GM21528 (cell line): Measurements from ENCODE around the gene MPDZ.

Experiments used
- ATAC-seq: cut with Tn5 transposase; IDR thresholded peaks from one replicate; pipeline ENCODE4 v1.9.1; 2021; ENCODE audit warnings: mild to moderate bottlenecking, moderate library complexity; ENCODE audit not compliant: unreplicated experiment, low FRiP score

The MPDZ gene

GRCh38 chr9:13279284-13280141 is at the start of gene MPDZ:
MPDZ (minus strand) TSS chr9:13279692; CDS start chr9:13250315, 29,377 bp downstream.
- no peak for ATAC-seq

GRCh38 chr9:13324988-13325387 is 45.5 kb upstream of the MPDZ start:
- ATAC-seq: no peak

- no peak for ATAC-seq
These were observed 43.5 kb upstream of the MPDZ start for GRCh38 chr9:13322828-13323550.

- no peak for ATAC-seq
These were observed 38.5 kb upstream of the MPDZ start for GRCh38 chr9:13318027-13318426.

- ATAC-seq: no peak
These were observed 17.5 kb upstream of the MPDZ start for GRCh38 chr9:13296972-13297371.

- no peak for ATAC-seq
These were observed 16.1 kb upstream of the MPDZ start for GRCh38 chr9:13295556-13295955.

- no peak for ATAC-seq
These were observed 13.3 kb upstream of the MPDZ start for GRCh38 chr9:13292782-13293181.

- ATAC-seq: no peak
These were observed 12.7 kb upstream of the MPDZ start for GRCh38 chr9:13292158-13292557.

- no peak for ATAC-seq
These were observed 12.2 kb upstream of the MPDZ start for GRCh38 chr9:13291718-13292117.

GRCh38 chr9:13284011-13284410 is 4.5 kb upstream of the MPDZ start:
- ATAC-seq: no peak

- ATAC-seq: no peak
These were observed 3.5 kb upstream of the MPDZ start for GRCh38 chr9:13282998-13283397.

GRCh38 chr9:13281356-13282016 is 2.0 kb upstream of the MPDZ start:
- no peak for ATAC-seq

GRCh38 chr9:13278368-13279246 is 885 bp downstream of the MPDZ start:
- no peak for ATAC-seq

GRCh38 chr9:13278023-13278367 is 1.5 kb downstream of the MPDZ start:
- ATAC-seq: no peak

- ATAC-seq: no peak
These were observed 4.4 kb downstream of the MPDZ start for GRCh38 chr9:13274886-13275641.

GRCh38 chr9:13270734-13271133 is 8.8 kb downstream of the MPDZ start:
- ATAC-seq: no peak

- no peak for ATAC-seq
These were observed 9.7 kb downstream of the MPDZ start for GRCh38 chr9:13269589-13270452.

GRCh38 chr9:13268469-13268868 is 11.0 kb downstream of the MPDZ start:
- no peak for ATAC-seq

GRCh38 chr9:13267743-13268142 is 11.7 kb downstream of the MPDZ start:
- no peak for ATAC-seq
